ENCODE data around the gene PPIP5K2.
"Not testable (repeated sequence)": the region's sequence is repeated elsewhere in the genome, so short reads cannot be mapped to it uniquely, and the experiment has no call there.

Gene PPIP5K2

DNA sequence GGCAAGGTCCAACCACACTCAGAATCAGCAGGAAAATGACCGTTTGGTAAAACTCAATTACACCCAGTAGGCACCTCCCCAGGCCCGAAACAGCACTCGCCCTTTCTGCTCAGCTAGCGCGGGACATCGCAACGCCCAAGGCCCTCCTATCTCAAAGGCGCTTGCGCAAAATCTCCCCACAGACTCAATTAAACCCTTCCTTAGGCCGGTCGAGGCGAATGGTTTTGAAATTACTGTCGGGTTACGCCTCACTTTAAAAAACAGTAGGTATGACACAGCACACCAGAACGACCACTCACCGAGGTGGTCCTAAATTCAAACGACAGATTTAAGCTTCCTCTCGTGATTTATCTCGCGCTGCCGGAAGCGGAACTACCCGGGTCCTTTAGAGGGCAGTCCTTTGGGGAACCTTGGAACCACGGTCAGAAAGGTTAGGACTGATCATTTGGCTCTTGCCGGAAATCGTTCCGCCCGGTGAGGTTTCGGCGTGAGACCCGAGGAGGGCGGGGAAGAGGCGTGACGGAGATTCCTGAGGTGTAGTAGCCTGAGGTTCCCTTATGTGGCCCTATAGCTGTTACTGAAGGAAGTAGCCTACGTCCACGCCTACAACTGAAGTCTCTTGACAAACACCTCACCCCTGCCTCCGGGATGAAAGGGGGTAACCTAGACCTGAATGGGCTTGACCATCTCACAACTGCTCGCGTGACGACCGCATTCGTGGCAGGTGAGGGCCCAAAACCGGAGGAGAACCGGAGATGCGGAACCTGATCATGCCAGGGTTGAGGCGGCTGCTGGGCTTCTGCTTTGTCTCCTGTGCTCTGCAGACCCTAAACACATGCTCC, at the start of gene PPIP5K2, which contains the start of gene GIN1:
Gene PPIP5K2, plus strand, starts transcription at position 537 of the 842 bp plus-strand sequence. CDS start 9,289 bp downstream, outside the sequence.
Gene GIN1, minus strand, starts transcription at position 374 of the 842 bp plus-strand sequence. CDS start 11,431 bp downstream, outside the sequence.
- Mint-ChIP-seq H3K4me1 (peaks cover 36% of the 10 kb centered on the region), H3K36me3 (ENCODE audit: low read depth) (peaks cover 4% of the 10 kb centered on the region), H3K9me3 (no peaks in the 10 kb centered on the region), H3K27me3 (no peaks in the 10 kb centered on the region), H3K4me3 (peak within 1 kb of the TSS; percentile 98), H3K27ac (peak within 1 kb of the TSS; percentile 100)
- peak; percentile 96 for ATAC-seq
- DNase-seq, result peak; percentile 95

DNA sequence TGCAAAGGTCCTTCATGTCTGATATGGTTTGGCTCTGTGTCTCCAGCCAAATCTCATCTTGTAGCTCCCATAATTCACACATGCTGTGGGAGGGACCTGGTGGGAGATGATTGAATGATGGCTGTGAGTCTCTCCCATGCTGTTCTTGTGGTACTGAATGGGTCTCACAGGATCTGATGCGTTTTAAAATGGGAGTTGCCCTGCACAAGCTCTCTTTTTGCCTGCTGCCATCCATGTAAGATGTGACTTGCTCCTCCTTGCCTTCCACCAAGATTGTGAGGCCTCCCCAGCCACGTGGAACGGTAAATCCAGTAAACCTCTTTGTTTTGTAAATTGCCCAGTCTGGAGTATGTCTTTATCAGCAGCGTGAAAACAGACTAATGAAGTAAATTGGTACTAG, 46.6 kb upstream of the PPIP5K2 start:
- not testable (repeated sequence) for H3K27me3 Mint-ChIP-seq; DNase-seq; H3K4me3 Mint-ChIP-seq; H3K36me3 Mint-ChIP-seq (ENCODE audit: low read depth); ATAC-seq; H3K4me1 Mint-ChIP-seq; H3K27ac Mint-ChIP-seq
- H3K9me3 Mint-ChIP-seq, result peaks cover 46% of the 10 kb centered on the region

DNA sequence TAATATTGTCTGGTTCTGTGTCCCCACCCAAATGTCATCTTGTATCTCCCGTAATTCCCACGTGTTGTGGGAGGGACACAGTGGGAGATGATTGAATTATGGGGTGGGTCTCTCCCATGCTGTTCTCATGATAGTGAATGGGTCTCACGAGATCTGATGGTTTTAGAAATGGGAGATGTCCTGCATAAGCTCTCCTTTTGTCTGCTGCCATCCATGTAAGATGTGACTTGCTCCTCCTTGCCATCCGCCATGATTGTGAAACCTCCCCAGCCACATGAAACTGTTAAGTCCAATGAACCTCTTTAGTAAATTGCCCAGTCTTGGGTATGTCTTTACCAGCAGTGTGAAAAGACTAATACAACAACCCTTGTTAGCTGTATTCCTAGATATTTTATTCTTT, 44.7 kb upstream of the PPIP5K2 start:
- ATAC-seq (no peak), DNase-seq (no peak)
- Mint-ChIP-seq H3K9me3 (peaks cover 52% of the 10 kb centered on the region), H3K27me3 (no peaks in the 10 kb centered on the region), H3K27ac (no peak overlapping the region), H3K36me3 (ENCODE audit: low read depth) (peaks cover 4% of the 10 kb centered on the region), H3K4me1 (no peaks in the 10 kb centered on the region), H3K4me3 (no peak overlapping the region)

DNA sequence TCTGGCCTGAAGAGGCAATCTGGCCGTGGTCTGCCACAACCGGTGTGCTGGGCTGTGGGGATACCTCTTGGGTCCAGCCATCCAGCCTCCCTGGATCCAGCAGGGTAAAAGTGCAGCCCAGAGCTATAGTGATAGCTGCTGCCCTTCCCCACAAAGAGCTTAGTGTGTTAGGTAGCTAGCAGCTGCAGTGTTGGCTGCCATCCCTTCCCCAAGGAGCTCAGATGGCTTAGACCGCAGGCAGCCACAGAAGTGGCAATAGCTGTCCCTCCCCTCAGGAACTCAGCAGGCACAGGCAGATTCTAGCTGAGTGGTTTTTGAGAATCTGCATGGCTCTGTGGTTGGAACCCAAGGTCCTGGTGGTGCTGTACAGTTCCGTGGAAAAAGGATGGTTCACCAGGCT, 40.3 kb upstream of the PPIP5K2 start:
- H3K36me3 Mint-ChIP-seq (ENCODE audit: low read depth), result peaks cover 8% of the 10 kb centered on the region
- DNase-seq, result no peak
- H3K27ac Mint-ChIP-seq, result no peak overlapping the region
- H3K27me3 Mint-ChIP-seq, result no peaks in the 10 kb centered on the region
- H3K4me1 Mint-ChIP-seq, result no peaks in the 10 kb centered on the region
- no peak for ATAC-seq
- peaks cover 78% of the 10 kb centered on the region for H3K9me3 Mint-ChIP-seq
- H3K4me3 Mint-ChIP-seq, result no peak overlapping the region

DNA sequence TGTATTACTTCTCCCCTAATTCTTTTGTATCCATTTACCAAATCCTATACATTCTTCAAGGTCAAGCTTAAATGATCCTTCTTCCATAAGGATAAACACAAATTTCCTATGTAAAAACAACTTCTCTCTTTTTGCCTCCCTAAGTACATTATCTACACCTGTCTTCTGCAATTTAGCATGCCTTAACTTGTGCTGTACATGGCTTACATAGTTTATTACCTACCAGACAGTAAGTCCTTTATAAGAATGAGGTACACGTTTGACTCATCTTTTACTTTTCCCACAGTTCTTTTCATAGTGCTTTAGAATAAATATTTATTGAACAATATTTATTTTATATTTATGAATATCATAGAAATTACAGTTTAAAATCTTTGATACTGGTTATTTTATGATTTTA, 33.6 kb upstream of the PPIP5K2 start:
- H3K4me1 Mint-ChIP-seq, result no peaks in the 10 kb centered on the region
- no peak for ATAC-seq
- no peak overlapping the region for H3K4me3 Mint-ChIP-seq
- H3K27ac Mint-ChIP-seq, result no peak overlapping the region
- H3K36me3 Mint-ChIP-seq (ENCODE audit: low read depth), result peaks cover 42% of the 10 kb centered on the region
- no peaks in the 10 kb centered on the region for H3K27me3 Mint-ChIP-seq
- no peak for DNase-seq
- H3K9me3 Mint-ChIP-seq, result peaks cover 44% of the 10 kb centered on the region

DNA sequence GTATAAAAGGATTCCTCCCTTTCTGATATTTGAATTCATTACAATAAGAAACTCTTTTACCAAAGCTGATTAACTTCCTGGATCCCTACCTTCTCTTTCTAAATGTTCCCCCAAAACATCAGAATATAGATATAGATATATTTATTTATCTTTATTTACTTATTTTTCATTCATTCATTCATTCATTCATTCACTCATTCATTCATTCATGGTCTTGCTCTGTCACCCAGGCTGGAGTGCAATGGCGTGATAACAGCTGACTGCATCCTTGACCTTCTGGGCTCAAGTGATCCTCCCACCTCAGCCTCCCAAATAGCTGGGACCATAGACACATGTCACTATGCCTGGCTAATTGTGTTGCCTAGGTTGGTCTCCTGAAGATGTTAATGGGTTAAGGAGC, 30.8 kb upstream of the PPIP5K2 start:
- DNase-seq, result no peak
- Mint-ChIP-seq H3K27me3 (no peaks in the 10 kb centered on the region), H3K27ac (no peak overlapping the region), H3K4me1 (no peaks in the 10 kb centered on the region), H3K36me3 (ENCODE audit: low read depth) (peaks cover 48% of the 10 kb centered on the region), H3K9me3 (peaks cover 17% of the 10 kb centered on the region), H3K4me3 (no peak overlapping the region)
- ATAC-seq, result no peak

DNA sequence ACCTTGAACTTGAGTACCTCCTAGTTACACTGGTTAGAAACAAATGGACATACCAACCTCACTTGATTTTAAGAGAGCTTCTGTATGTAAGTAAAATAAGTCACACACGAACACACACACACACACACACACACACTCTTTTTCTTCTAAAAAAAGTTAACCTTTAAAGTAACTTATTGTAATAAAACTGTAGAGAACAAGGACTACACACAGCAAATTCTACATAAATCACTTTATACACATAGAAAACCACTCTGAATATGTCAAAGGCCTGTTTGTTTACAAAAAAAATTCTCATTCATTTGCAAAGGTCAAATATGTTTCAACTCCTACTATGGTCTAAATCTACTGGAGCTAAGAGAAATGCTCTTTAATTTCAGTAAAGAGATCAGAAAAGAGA, 29.3 kb upstream of the PPIP5K2 start:
- peaks cover 9% of the 10 kb centered on the region for H3K9me3 Mint-ChIP-seq
- ATAC-seq, result no peak
- H3K4me3 Mint-ChIP-seq, result no peak overlapping the region
- H3K4me1 Mint-ChIP-seq, result no peaks in the 10 kb centered on the region
- peaks cover 36% of the 10 kb centered on the region for H3K36me3 Mint-ChIP-seq (ENCODE audit: low read depth)
- no peak overlapping the region for H3K27ac Mint-ChIP-seq
- no peaks in the 10 kb centered on the region for H3K27me3 Mint-ChIP-seq
- DNase-seq, result no peak

DNA sequence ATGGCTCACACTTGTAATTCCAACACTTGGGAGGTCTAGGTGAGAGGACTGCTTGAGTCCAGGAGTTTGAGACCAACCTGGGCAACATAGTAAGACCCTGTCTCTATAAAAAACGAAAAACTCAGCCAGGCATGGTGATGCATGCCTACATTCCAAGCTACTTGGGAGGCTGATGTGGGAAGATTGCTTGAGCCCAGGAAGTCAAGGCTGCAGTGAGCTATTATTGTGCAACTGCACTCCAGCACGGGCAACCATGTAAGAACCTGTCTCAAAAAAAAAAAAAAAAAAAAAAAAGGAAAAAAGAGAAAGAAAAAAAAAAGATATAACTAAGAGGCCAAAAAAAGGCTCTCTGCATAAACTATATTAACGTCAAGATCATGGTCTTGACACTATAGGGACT, 27.4 kb upstream of the PPIP5K2 start:
- Mint-ChIP-seq H3K4me3 (no peak overlapping the region), H3K4me1 (no peaks in the 10 kb centered on the region), H3K9me3 (no peaks in the 10 kb centered on the region), H3K27ac (no peak overlapping the region), H3K27me3 (no peaks in the 10 kb centered on the region), H3K36me3 (ENCODE audit: low read depth) (peaks cover 31% of the 10 kb centered on the region)
- DNase-seq (no peak), ATAC-seq (no peak)

DNA sequence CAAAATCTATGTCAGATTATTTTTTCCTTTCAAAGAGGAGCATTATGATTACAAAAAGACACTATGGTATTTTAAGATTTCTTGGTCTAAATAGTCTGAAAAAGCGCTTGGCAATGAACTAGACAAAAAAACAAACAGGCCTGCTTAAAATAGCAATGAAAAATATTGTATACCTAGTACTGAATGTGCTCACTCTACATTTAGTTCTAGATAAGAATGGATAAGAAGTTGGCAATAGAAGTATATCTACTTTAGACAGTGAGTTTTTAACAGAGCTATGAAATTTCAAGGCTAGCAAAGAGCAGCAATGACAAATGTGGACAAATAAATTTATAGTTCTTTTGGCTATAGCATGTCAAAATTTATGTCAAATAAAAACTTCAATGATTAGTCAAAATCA, 26.4 kb upstream of the PPIP5K2 start:
- H3K9me3 Mint-ChIP-seq, result no peaks in the 10 kb centered on the region
- H3K4me1 Mint-ChIP-seq, result no peaks in the 10 kb centered on the region
- H3K4me3 Mint-ChIP-seq, result no peak overlapping the region
- H3K36me3 Mint-ChIP-seq (ENCODE audit: low read depth), result peaks cover 27% of the 10 kb centered on the region
- ATAC-seq (no peak), DNase-seq (no peak)
- H3K27ac Mint-ChIP-seq, result no peak overlapping the region
- no peaks in the 10 kb centered on the region for H3K27me3 Mint-ChIP-seq

DNA sequence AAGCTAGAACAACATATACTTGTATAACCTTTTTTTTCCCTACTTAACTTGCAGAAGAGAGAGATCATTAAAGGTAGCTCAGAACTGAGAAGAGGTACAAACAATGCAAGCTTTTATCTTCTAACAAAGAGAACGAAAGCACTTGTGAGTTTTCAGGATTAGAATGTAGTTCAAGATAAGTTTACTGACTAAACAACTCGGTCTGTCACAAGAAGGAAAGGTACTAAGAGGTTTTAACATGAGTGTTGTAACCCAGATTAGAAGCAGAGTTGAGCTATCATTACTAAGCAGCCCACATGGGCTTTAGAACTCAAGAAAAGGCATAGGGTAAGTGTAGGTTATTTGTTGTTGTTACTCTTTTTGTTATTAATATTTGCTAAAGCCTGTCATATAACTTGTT, 25.4 kb upstream of the PPIP5K2 start:
- H3K27me3 Mint-ChIP-seq, result no peaks in the 10 kb centered on the region
- no peak for DNase-seq
- peaks cover 23% of the 10 kb centered on the region for H3K36me3 Mint-ChIP-seq (ENCODE audit: low read depth)
- no peak overlapping the region for H3K4me3 Mint-ChIP-seq
- no peak for ATAC-seq
- H3K27ac Mint-ChIP-seq, result no peak overlapping the region
- H3K4me1 Mint-ChIP-seq, result no peaks in the 10 kb centered on the region
- no peaks in the 10 kb centered on the region for H3K9me3 Mint-ChIP-seq

DNA sequence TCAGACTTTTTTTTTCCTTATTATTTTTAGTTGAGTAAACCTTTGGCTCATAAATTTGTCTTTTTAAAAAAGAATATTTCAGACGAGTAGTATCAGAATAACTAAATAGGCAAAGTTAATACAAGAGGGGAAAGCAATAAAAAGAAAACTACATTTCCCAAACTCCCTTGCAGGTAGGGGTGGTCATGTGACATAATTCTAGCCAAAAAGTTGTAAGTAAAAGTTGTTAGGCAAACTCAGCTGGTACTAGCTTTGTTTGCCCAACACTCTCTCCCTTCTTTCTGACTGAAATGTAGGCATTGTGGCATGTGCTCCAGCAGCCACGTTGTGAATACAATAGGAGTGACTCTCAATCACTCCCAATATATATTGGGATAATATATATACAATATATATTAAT, 21.1 kb upstream of the PPIP5K2 start:
- DNase-seq, result no peak
- Mint-ChIP-seq H3K27me3 (no peaks in the 10 kb centered on the region), H3K4me1 (no peaks in the 10 kb centered on the region), H3K9me3 (no peaks in the 10 kb centered on the region), H3K27ac (no peak overlapping the region), H3K36me3 (ENCODE audit: low read depth) (peaks cover 19% of the 10 kb centered on the region), H3K4me3 (no peak overlapping the region)
- ATAC-seq, result no peak

DNA sequence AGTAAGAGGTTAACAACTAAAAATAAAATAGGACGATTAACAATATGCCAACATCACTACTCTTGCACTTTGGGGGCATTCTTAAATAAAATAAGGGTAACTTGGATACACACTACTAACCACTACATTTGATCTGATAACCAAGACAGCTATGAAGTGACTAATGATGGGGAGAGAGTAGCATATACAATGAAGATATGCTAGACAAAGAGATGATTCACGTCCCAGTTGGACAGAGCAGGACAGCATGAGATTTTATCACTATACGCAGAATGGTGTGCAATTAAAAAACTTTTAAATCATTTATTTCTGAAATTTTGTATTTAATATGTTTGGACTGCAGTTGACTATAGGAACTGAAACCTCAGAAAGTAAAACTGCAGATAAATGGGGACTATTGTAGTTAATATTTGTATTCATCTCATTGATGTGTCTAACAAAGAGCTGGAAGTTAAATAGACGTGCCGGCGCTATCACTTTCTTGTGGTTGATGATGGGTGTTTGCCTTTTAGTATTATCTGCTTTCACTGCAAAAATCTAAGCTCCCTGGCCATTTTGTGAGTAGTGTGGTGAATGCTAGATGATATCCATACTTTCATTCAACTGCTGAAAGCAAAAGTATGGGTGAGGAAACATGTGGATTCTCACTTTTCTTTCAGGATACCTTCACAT, 18.9 kb upstream of the PPIP5K2 start:
- Mint-ChIP-seq H3K4me3 (no peak overlapping the region), H3K36me3 (ENCODE audit: low read depth) (peaks cover 21% of the 10 kb centered on the region), H3K27me3 (no peaks in the 10 kb centered on the region), H3K4me1 (no peaks in the 10 kb centered on the region), H3K9me3 (no peaks in the 10 kb centered on the region), H3K27ac (no peak overlapping the region)
- DNase-seq (no peak), ATAC-seq (no peak)

DNA sequence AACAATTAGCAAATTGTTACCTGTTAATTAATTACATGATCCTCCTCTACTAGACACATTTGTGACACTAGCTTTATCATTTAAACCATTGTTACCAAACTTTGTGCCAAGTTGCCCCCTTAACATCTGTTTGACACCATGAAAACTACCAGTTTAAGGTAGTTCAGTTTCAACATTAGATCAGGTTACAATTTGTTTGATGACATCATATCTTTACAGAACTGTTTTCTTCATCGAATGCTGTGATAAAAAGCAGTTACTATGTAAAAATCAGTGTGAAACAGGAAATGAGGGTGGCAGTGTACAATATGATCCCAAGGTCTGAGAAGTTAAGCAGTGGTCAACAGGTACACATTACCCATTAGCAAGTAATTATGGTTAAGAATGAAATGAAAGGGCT, 17.9 kb upstream of the PPIP5K2 start:
- DNase-seq (no peak), ATAC-seq (no peak)
- H3K9me3 Mint-ChIP-seq, result no peaks in the 10 kb centered on the region
- no peaks in the 10 kb centered on the region for H3K4me1 Mint-ChIP-seq
- H3K27me3 Mint-ChIP-seq, result no peaks in the 10 kb centered on the region
- H3K27ac Mint-ChIP-seq, result no peak overlapping the region
- H3K36me3 Mint-ChIP-seq (ENCODE audit: low read depth), result peaks cover 14% of the 10 kb centered on the region
- H3K4me3 Mint-ChIP-seq, result no peak overlapping the region

DNA sequence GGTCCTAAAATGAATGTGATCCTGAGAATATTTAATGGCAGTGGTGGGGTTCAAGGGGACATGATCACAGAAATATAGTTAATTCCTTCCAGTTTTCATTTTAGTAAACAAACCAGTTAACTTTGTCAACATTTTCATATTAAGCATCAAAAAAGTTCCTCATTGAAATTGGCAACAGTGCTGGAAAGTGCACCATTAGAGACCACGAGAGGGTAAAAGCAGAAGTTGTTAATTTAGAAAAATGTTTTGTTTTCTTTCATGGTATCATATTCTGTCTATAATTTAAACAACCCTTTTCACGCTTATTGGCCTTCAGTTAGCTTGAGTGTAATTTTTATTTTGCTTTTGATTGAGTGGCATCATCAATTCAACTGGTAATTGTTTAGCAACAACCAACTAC, 12.0 kb upstream of the PPIP5K2 start:
- Mint-ChIP-seq H3K4me3 (no peak overlapping the region), H3K36me3 (ENCODE audit: low read depth) (peaks cover 19% of the 10 kb centered on the region), H3K9me3 (peaks cover 4% of the 10 kb centered on the region), H3K27ac (no peak overlapping the region), H3K4me1 (peaks cover 25% of the 10 kb centered on the region), H3K27me3 (no peaks in the 10 kb centered on the region)
- DNase-seq (no peak), ATAC-seq (no peak)

DNA sequence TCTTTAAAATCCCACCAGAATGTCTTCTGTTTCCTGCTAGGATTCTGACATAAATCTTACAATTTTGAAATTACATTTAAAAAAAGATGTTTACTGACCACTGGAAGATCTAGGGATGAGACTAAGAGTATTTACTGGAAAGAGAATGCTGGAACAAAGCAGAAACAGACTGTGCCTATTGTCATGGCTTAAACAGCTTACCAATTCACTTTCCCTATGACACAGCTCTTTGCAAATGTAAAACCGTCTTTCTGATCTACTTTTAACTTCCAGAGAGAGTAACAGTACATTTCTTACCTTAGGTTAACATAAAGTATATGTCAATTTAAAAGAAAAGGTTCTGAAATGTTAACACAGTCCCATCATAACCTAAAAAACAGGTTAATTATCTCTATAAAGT, 10.8 kb upstream of the PPIP5K2 start:
- H3K36me3 Mint-ChIP-seq (ENCODE audit: low read depth), result peaks cover 18% of the 10 kb centered on the region
- H3K27me3 Mint-ChIP-seq, result no peaks in the 10 kb centered on the region
- H3K4me3 Mint-ChIP-seq, result no peak overlapping the region
- DNase-seq, result no peak
- ATAC-seq, result no peak
- peaks cover 28% of the 10 kb centered on the region for H3K4me1 Mint-ChIP-seq
- H3K9me3 Mint-ChIP-seq, result peaks cover 4% of the 10 kb centered on the region
- H3K27ac Mint-ChIP-seq, result no peak overlapping the region

Data from activated naive CD8-positive, alpha-beta T cell treated with anti-CD3 and anti-CD28 coated beads, Interleukin-2, amount 50 U/mL, for 24 hours (primary cell).